T1000 (cell line): ENCODE results near the gene UHRF1.
"Not testable (repeated sequence)": the region's sequence is repeated elsewhere in the genome, so short reads cannot be mapped to it uniquely, and the experiment has no call there.

ENCODE experiments used
- DNase-seq: peaks from one replicate; lab custom pipeline; 2025; ENCODE audit warnings: mixed read lengths; lab: John Stamatoyannopoulos, UW

UHRF1 gene

GRCh38 chr19:4971816-4972495 is 62.7 kb downstream of the UHRF1 start:
- DNase-seq, result no peak

DNA sequence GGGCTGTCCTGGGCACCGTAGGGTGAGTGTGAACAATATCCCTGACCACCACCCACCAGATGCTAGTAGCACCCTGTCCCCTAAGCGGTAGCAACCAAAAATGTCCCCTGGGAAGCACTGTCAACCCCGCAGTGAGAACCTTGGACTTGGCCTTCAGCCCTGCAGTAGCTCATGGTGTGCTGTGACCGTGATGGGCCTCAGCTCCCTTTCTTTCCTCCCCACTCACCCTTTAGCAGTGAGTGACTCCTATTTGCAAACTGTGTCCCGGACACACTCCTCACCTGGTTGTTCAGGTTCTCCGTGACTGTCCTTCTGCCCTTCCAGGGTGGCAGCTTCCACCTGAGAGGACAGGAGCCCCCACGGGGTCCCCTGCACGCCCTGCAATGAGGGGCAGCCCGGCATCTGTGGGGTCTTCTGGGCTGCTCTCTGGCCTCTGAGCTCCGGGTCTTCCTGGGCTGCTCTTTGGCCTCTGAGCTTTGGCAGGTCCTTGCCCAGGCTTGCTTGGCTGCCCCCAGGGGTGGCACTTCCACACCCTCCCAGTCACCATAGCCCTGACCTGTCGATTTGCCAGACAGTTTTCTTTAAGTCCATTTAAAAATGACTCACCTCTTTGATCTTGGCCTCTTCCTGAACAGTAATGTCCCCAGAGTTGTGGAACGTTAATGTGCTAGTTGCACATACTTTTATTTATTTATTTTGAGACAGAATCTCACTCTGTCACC is 63.4 kb downstream of the UHRF1 start:
- no peak for DNase-seq

DNA sequence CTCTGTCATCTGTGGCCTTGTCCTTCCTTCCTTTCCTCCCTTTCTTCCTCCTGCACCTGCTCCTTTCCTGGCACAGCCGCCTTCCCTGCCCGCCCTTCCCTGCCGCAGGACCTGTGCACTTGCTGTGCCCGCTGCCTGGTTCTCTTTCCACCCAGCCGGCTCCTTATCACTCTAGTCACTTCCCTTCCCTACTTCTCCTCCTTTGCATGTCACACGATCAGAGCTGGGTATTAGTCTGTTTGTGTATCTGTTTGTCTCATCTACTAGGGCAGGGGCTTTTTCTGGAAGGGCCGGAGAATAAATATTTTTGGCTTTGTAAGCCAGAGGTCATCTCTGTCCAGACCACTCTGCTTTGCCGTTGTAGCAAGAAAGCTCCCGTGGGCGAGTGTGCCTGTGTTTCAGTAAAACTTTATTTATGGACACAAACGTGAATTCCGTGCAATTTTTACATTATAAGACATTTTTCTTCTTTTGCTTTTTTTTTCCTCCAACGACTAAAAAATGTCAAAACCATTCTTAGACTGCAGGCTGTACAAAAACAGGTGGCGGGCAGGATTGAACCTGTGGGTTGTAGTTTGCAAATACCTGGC is 65.7 kb downstream of the UHRF1 start:
- no peak for DNase-seq

- DNase-seq, result not testable (repeated sequence)
Measured at GRCh38 chr19:4975601-4976000, 66.3 kb downstream of the UHRF1 start.

DNA sequence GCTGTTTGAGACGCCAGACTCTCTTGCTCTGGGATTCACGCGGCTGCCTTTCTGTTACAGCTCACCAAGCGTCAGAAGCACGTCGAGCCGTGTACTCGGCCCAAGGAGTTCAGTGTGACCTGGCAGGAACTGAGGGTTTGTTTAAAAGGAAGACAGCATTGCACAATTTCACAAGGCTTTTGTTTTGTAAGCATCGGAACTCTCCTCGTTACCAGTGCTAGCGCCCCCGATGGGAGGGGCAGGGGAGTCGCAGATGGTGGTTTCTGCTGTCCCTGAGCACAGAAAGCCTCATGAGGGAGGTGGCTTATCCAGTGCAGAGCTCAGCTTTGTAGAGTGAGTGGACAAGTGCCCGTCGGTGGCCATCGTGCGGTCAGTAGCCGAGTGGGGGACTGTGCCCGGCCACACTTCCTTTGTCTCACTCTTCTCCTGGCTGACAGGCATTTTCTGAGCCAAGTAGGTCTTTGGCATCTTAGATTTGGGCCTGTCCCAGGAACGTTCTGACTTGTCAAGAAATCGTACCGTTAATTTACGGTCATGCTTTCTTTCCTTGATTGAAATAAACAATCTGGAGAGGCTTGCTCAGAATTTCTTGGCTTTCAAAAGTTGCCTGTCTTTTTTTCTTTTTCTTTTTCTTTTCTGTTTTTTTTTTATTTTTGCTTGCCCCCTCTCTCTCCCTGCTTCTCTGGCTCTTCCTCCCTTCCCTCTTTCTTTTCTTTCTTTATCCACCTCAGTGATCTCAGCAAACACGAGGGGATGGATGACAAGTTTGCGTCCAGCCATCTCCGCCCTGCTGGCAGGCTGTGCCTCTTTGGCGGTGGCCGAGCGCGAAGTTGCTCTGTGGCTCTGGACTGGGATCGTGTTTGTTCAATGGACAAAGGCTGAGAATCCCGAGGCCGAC is 67.3 kb downstream of the UHRF1 start:
- DNase-seq, result peak; percentile 22

- peak; percentile 30 for DNase-seq
Measured at GRCh38 chr19:4977299-4978174, 68.2 kb downstream of the UHRF1 start.

- DNase-seq, result no peak
Measured at GRCh38 chr19:4979211-4979807, 70.0 kb downstream of the UHRF1 start.

- no peak for DNase-seq
Measured at GRCh38 chr19:4980067-4980466, 70.8 kb downstream of the UHRF1 start.

DNA sequence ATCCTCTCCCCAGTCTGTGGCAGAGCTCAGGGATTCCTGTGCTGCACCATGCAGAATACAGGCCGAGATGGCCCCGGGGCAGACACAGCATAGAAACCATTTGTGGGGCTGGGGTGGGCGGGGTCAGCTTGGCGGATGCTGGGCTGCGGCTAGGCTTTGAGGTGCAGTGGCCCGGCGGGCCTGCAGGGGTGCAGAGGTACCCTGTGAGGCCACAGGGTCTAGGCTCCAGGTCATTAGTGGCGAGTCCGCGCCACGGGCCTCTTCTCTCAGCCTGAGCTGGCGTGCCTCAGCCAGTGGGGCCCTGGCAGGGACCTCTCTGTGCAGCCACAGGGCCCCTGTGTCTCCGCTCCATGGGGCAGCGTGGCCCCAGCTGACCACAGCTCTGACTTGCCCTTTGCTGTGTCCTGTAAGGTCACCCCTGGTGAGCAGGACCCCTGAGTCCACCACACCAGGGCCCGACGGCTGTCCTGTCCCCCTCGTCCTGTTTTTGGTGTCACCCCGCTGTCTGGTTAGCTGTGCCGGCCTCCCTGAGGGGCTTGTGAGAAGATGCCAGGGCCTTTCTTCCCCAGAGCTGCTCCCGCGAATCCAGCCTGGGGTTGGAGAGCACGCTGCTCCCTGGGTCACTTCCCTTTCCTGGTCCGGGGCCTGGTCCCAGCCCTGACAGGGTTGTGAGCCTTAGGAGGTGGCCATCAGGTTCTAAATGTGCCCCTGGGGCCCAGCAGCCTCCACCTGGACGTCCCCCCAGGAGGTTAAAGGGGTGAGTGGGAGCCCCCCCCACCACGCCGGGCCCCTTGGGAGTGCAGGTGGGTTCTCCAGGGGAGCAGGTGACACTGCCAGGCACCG is 71.8 kb downstream of the UHRF1 start:
- no peak for DNase-seq

- no peak for DNase-seq
Measured at GRCh38 chr19:4981681-4981958, 72.3 kb downstream of the UHRF1 start.

DNA sequence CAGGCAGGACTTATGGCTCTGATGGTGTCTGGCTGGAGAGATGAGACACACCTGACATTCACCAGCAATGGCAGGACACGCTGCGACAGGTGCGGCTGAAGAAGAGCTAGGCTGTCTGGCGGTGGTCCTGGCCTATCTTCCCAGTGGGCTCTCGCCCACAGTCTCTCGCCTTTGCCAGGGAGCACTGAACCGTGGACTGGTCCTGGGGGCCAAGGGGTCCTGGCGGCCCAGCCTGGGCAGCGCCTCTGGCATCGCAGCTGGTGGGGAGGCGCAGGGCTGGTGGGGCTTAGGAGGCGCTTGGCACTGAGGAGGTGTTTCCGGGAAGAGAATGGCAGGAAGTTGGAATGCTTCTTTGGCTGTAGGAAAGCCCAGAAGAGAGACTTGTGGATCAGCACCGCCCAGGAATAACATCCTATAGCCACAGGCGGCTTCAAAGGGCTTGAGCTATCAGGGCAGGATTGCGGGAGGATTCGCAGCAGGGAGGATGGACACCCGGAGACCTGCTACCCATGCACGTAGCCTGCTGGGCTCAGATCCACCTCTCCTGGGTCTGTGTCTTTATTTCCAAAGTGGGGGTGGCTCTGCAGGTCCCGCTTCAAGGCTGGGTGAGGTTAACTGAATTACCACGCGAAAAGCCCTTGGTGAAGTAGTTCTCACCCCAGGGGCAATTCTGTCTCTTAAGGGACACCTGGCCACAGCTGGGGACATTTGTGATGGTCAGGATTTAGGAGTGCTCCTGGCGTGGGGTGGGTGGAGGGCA is 74.2 kb downstream of the UHRF1 start:
- no peak for DNase-seq

DNA sequence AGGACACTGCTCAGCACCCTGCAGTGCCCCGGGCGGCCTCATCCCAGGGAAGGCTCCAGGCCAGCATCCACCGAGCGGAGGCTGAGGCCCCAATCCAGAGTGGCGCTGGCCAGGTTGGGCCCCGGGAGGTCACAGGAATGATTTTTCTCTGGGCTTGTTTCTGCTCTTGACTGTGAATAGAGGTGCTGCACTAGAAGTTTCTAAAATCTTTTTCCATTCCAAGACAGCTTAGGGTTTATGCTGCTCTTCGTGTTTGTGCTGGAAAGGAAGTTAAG is 74.7 kb downstream of the UHRF1 start:
- no peak for DNase-seq

DNA sequence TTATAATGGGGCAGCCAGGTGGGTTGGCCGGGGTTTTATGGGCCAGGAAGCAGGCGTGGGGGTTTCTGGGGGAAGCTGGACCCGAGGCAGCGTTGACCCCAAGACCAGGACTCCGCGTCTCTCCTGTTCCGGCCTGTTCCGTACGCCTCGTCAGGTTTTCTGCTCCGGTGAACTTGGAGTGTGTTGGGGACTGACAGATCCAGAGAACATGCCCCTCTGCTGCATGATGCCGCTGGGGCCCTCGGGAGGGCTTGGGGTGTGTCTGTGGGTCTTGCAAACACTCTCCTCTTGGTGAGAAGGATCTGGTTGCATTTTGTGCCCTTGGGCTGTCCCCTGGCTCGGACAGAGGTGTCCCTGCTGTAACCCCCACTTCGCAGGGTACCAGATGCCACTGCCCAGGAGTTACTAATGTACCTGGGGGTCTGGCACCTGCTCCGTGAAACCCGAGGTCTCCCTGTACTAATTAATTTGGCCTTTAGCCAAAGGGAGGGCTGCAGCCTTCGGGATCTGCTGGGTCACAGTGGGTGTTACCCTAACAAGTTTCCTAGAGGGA is 75.2 kb downstream of the UHRF1 start:
- no peak for DNase-seq

DNA sequence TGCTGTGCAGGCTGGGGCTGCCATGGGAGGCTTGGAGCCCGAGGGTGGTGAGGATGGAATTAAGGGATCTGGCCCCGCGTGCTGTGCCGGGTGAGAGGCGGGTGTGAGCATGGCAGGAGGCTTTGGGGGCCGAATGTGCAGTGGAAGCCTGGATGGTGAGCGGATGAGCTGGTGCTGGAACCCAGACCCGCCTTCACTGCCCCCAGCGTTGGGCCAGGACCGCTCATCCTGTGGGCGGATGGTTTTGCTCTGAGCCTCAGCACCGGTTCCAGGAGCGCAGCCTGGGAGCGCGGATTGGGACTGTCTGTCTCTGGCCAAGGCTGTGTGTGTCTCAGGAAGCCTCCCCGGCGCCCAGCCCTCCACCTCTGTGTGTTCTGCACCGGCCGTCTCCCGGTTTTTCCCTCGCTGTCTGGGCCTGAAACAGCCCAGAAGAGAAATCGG is 76.3 kb downstream of the UHRF1 start:
- DNase-seq, result no peak

- DNase-seq, result no peak
Measured at GRCh38 chr19:4986056-4986455, 76.8 kb downstream of the UHRF1 start.

GRCh38 chr19:4986471-4986891 is 77.2 kb downstream of the UHRF1 start:
- DNase-seq, result no peak

DNA sequence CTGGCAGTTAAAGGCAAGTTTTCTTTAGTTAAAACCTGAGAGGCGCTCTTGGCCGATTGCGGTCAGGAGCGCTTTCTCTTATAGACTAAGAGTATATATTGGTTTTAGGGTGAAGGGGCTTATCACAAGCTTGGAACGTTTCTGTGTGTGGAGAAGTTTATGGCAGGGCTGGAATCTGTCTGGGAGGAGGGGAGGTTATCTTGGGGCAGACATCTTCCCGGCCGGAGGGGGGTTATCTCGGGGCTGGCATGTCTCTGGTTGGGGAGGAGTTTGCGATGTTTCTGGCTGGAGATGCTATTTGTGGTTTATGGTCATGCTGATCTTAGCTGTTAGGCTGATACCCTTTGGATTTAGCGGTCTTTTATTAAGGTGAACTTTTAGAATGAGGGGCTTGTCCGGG is 78.0 kb downstream of the UHRF1 start:
- DNase-seq, result no peak

GRCh38 chr19:4987692-4988370 is 78.5 kb downstream of the UHRF1 start:
- DNase-seq, result no peak

DNA sequence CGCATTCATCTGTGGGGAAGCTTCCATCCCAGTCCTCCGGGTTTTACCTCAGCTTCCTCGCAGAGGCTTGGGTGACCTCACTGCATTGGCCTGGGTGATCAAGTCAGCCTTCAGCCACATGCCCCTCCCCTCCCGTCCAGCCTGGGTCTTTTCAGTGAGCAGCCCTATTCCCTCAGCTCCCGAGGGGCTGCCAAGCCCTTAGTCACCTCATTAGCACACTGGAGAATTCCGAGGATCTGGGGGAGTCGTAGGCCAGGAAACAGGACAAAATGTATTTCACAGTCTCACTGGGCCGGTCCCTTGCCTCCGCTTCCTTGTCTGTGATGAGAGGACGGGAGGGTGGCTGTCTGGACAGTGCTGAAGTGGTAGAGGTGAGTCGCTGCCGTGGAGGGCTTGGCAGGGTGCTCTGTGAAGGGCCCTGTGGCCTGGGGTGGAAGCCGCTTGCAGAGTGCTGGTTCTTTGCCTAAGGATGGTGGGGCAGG is 79.5 kb downstream of the UHRF1 start:
- peak; percentile 69 for DNase-seq
